ENCODE results near the gene PFN4. TPM values are rescaled to one million over a fixed set of nuclear protein-coding genes. Genes with fewer than 3 reads are reported as not detected.
"Not testable (repeated sequence)": the region's sequence is repeated elsewhere in the genome, so short reads cannot be mapped to it uniquely, and the experiment has no call there.

The PFN4 gene
- total RNA-seq, 2 donors from 2014 or later = 0.29 to 0.72 TPM

- no peak for DNase-seq
- no peaks in the 10 kb centered on the region for H3K4me1 Mint-ChIP-seq (ENCODE audit: low read depth)
Measured at GRCh38 chr2:24132543-24132942, 9.4 kb upstream of the PFN4 start.

DNA sequence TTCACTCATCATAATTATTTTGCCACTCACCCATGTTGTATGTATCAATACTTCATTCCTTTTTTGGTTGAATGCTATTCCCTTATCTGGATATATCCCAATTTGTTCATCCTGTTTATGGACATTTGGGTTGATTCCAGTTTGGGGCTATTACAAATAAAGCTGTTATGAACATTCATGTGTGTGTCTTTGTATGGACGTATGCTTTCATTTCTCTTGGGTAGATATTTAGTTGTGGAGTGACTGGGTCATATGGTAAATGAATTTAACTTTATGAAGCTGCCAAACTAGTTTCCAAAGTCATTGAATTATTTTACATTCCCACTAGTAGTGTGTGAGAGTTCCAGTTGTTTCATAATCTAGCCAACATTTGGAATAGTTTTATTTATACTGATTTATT lies 2.8 kb upstream of the PFN4 start:
- Mint-ChIP-seq H3K27ac (no peak overlapping the region), H3K4me1 (ENCODE audit: low read depth) (peaks cover 13% of the 10 kb centered on the region), H3K9me3 (no peaks in the 10 kb centered on the region), H3K27me3 (ENCODE audit: low read depth) (no peaks in the 10 kb centered on the region), H3K4me3 (peak overlapping the region in 1 of 2 donors; percentile 7), H3K36me3 (ENCODE audit: insufficient read depth in 2 of 2) (no peaks in the 10 kb centered on the region)
- ATAC-seq (replicated peaks in 1 of 2) (no peak), DNase-seq (no peak)

More at GRCh38 chr2:24132543-24132942, 9.4 kb upstream of the PFN4 start:
- ATAC-seq (replicated peaks in 1 of 2) = no peak
- H3K36me3 Mint-ChIP-seq (ENCODE audit: insufficient read depth in 2 of 2) = peaks cover 8 to 14% of the 10 kb centered on the region in 2 donors
- H3K27me3 Mint-ChIP-seq (ENCODE audit: low read depth) = no peaks in the 10 kb centered on the region
- no peak overlapping the region for H3K27ac Mint-ChIP-seq
- peaks cover 0 to 3% of the 10 kb centered on the region in 2 donors for H3K9me3 Mint-ChIP-seq
- H3K4me3 Mint-ChIP-seq = no peak overlapping the region

DNA sequence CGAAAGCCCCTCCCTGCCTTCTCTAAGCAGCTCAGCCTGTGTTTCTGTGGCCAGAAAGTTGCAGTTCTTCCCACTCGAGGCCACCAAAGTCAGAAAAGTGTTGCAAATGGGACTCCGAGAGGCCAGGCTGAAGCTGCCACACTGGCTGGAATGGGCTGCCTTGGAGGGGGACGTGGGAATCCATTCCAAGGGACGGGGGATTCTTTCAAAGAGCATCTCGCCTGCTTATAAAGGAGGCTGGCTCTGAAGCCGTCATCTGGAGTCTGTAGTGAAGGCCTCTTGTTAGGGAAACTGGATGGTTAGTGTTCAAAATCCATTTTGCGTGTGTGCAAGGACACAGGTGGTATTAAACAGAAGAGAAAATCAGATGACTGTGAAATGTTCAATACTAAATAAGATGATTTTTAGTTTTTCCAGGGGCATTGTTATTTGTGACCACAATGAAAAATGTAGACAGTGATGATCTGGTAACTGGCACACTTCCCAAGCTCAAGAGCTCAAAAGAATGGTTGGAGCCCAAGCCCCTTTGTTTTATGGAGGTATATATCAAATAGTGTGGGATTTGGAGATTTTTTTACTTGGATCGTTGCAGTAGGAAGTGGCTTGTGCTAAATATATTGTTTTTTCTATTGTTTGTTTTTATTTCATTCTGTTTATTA lies 917 bp upstream of the PFN4 start:
- Mint-ChIP-seq H3K4me1 (ENCODE audit: low read depth) (peaks cover 13% of the 10 kb centered on the region), H3K4me3 (peak overlapping the region; percentile 85 to 92), H3K27ac (peak overlapping the region; percentile 48), H3K9me3 (no peaks in the 10 kb centered on the region), H3K36me3 (ENCODE audit: insufficient read depth in 2 of 2) (no peaks in the 10 kb centered on the region), H3K27me3 (ENCODE audit: low read depth) (no peaks in the 10 kb centered on the region)
- peak in 1 of 2 donors; percentile 5 for ATAC-seq (replicated peaks in 1 of 2)
- DNase-seq = no peak

DNA sequence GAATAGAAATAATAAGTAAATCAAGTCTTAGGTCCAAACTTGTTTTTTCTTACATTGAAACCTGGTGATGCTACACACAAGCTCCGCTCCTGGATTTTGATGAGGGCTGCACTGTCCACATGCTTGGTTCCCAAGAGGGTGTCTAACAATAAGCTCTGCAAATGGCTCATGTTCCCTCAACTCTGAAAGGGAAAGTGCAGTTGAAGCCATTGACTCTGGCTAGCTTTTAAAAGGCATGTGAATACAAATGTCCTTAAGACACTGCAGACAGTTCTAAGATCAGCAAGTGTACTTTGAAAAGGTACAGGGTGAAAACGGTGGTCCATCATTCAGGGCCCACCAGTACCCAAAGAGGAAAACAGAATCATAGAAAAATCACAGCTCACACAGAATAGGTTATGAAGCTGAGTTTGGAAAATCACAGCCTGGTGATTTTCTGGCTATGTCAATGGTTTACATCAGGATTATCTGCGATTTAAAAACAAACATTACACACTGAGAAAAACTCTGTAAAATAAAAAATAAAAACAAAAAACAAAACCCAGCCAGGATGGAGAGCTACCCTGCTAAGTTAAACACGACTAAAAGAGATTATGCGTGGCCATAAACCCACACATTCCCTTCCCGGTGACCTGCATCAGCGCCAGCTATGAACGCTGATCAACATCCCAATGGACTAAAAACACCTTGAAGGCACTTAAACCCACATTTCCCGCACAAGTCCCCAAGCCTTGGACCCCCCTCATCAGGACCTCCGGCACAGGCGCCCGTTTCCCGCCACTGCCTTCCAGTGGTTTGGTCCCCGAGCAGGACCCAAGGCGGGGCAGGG lies 554 bp downstream of the PFN4 start:
- Mint-ChIP-seq H3K9me3 (no peaks in the 10 kb centered on the region), H3K27ac (peak overlapping the region; percentile 95)
- ATAC-seq (replicated peaks in 1 of 2) = no peak

DNA sequence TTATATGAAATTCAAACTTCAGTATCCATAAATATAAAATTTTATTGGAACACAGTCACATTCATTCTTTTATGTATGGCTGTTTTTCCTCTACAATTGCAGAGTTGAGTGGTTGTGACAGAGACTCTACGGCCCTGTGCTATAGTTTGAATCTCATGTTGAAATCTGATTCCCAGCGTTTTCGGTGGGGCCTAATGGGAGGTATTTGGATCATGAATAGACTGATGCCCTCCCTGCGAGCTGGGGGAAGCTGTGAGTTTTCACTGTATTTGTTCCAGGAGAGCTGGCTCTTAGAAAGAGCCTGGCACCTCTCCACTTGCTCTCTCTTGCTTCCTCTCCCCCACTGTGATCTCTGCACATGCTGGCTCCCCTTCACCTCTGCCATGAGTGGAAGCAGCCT lies 1.7 kb downstream of the PFN4 start:
- H3K4me1 Mint-ChIP-seq (ENCODE audit: low read depth) = peaks cover 13% of the 10 kb centered on the region

More for the DNA sequence above, 554 bp downstream of the PFN4 start:
- Mint-ChIP-seq H3K4me3 (peak overlapping the region; percentile 88 to 91), H3K36me3 (ENCODE audit: insufficient read depth in 2 of 2) (no peaks in the 10 kb centered on the region), H3K4me1 (ENCODE audit: low read depth) (peaks cover 13% of the 10 kb centered on the region), H3K27me3 (ENCODE audit: low read depth) (no peaks in the 10 kb centered on the region)
- no peak for DNase-seq

DNA sequence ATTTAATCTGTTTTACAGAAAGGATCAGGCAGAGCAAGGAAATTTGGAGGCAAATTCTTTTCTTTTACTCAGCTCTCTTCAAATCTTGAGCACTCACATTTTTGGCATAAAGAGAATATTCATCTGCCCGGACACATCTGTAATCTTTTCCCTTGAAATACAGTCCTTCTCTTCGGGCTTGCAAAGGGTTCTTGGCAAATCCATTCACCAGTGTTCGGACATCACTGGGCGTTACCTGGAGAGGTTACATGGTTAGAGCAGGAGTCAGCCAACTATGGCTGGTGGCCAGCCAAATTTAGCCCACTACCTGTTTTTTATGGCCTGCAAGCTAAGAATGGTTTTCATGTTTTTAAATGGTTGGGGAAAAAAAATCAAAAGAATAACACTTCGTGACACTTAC lies 2.1 kb downstream of the PFN4 start:
- H3K27ac Mint-ChIP-seq = no peak overlapping the region
- DNase-seq (no peak), ATAC-seq (replicated peaks in 1 of 2) (no peak)
- H3K27me3 Mint-ChIP-seq (ENCODE audit: low read depth) = no peaks in the 10 kb centered on the region
- H3K36me3 Mint-ChIP-seq (ENCODE audit: insufficient read depth in 2 of 2) = no peaks in the 10 kb centered on the region
- no peaks in the 10 kb centered on the region for H3K9me3 Mint-ChIP-seq
- no peak overlapping the region for H3K4me3 Mint-ChIP-seq
- H3K4me1 Mint-ChIP-seq (ENCODE audit: low read depth) = peaks cover 13% of the 10 kb centered on the region

More for the DNA sequence above, 1.7 kb downstream of the PFN4 start:
- Mint-ChIP-seq H3K9me3 (no peaks in the 10 kb centered on the region), H3K27ac (no peak overlapping the region), H3K36me3 (ENCODE audit: insufficient read depth in 2 of 2) (no peaks in the 10 kb centered on the region), H3K4me3 (no peak overlapping the region), H3K27me3 (ENCODE audit: low read depth) (no peaks in the 10 kb centered on the region)
- no peak for DNase-seq
- no peak for ATAC-seq (replicated peaks in 1 of 2)

DNA sequence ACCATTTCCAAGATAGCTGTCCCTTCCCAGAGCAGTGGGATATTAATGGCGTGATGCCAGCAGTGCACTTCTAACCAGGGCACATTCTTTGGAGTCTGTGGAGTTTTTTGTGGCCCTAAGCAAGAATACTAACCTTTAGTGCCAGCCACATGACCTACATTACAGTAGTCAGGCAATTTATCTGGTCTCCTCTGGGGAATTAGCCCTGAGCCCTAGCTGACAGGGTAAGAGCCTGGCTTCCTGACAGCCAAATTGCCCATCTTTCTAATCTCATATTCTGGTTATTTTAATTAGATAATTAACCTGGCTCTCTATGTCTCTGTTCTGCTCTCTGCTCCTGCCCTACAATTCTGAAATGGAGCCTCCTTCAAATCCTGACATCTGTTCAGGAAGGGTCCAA lies 5.2 kb downstream of the PFN4 start:
- DNase-seq (no peak), ATAC-seq (replicated peaks in 1 of 2) (no peak)
- Mint-ChIP-seq H3K36me3 (ENCODE audit: insufficient read depth in 2 of 2) (no peaks in the 10 kb centered on the region), H3K9me3 (no peaks in the 10 kb centered on the region), H3K4me1 (ENCODE audit: low read depth) (peaks cover 5% of the 10 kb centered on the region), H3K4me3 (no peak overlapping the region), H3K27me3 (ENCODE audit: low read depth) (no peaks in the 10 kb centered on the region), H3K27ac (no peak overlapping the region)

DNA sequence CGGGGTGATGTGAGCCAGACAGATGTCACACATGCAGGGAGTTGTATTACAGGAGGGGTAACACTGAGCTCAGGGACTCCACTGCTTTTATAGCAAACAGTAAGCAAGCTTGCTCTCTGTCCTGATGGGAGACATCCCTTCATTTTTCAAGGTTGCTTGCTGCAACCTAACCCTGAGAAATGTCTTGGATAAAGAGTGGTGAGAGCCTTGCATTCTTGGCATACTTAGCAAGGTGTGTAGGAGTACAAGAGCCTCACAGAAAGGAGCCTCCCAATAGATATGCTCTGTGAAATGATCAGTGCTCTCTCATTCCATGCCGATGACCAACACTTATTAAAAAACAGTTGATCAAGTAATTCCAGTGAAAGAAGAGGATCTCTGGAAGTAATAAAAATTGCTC lies 8.1 kb downstream of the PFN4 start:
- no peaks in the 10 kb centered on the region for H3K9me3 Mint-ChIP-seq
- no peaks in the 10 kb centered on the region for H3K27me3 Mint-ChIP-seq (ENCODE audit: low read depth)
- no peak for ATAC-seq (replicated peaks in 1 of 2)
- H3K4me3 Mint-ChIP-seq = no peak overlapping the region
- H3K4me1 Mint-ChIP-seq (ENCODE audit: low read depth) = no peaks in the 10 kb centered on the region
- DNase-seq = no peak
- no peaks in the 10 kb centered on the region for H3K36me3 Mint-ChIP-seq (ENCODE audit: insufficient read depth in 2 of 2)
- H3K27ac Mint-ChIP-seq = no peak overlapping the region

DNA sequence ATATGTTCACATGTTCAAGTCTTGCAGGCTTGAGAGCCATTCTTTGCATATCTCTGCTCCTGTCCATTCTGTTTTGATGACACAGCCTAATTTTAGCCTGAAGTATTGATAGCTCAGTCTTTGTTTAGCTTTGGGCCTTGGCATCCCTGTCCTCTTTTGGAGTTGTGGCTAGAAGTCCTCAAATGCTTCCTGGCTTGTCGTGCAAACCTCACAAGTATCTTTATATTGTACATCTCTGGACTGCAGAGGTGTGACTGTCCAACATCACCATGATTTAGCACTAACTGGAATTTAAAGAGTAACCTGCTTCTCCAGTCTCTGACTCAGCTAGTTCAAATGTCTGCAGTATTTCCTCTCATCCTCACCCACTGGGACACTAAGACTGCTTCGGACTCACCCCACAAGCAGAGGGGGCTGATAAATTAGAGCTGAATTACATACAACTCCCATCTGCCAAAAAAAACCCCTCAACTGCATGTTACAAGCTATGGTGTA lies 11.7 kb downstream of the PFN4 start:
- Mint-ChIP-seq H3K4me1 (ENCODE audit: low read depth) (no peaks in the 10 kb centered on the region), H3K27me3 (ENCODE audit: low read depth) (no peaks in the 10 kb centered on the region), H3K27ac (no peak overlapping the region), H3K9me3 (peaks cover 4 to 6% of the 10 kb centered on the region in 2 donors), H3K4me3 (no peak overlapping the region), H3K36me3 (ENCODE audit: insufficient read depth in 2 of 2) (peaks cover 0 to 2% of the 10 kb centered on the region in 2 donors)
- no peak for DNase-seq
- no peak for ATAC-seq (replicated peaks in 1 of 2)

GRCh38 chr2:24110660-24111303 lies 12.4 kb downstream of the PFN4 start:
- DNase-seq (no peak), ATAC-seq (replicated peaks in 1 of 2) (no peak)
- H3K27me3 Mint-ChIP-seq (ENCODE audit: low read depth) = no peaks in the 10 kb centered on the region
- H3K4me1 Mint-ChIP-seq (ENCODE audit: low read depth) = no peaks in the 10 kb centered on the region
- peaks cover 2% of the 10 kb centered on the region in 2 donors for H3K36me3 Mint-ChIP-seq (ENCODE audit: insufficient read depth in 2 of 2)
- peaks cover 4 to 8% of the 10 kb centered on the region in 2 donors for H3K9me3 Mint-ChIP-seq
- no peak overlapping the region for H3K4me3 Mint-ChIP-seq
- H3K27ac Mint-ChIP-seq = no peak overlapping the region

- not testable (repeated sequence) for H3K27me3 Mint-ChIP-seq (ENCODE audit: low read depth); DNase-seq; H3K4me3 Mint-ChIP-seq; H3K4me1 Mint-ChIP-seq (ENCODE audit: low read depth); H3K36me3 Mint-ChIP-seq (ENCODE audit: insufficient read depth in 2 of 2); H3K27ac Mint-ChIP-seq; ATAC-seq (replicated peaks in 1 of 2)
- peaks cover 8 to 13% of the 10 kb centered on the region in 2 donors for H3K9me3 Mint-ChIP-seq
Measured at GRCh38 chr2:24109431-24109830, 13.7 kb downstream of the PFN4 start.

DNA sequence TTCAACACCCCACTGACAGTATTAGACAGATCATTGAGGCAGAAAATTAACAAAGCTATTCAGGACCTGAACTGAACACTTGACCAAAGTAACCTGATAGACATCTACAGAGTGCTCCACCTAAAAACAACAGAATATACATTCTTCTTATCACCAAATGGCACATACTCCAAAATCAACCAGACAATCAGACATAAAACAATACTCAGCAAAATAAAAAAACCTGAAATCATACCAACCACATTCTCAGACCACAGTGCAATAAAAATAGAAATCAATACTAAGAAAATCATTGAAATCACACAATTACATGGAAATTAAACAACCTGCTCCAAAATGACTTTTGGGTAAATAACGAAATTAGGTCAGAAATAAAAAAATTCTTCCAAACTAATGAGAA lies 15.8 kb downstream of the PFN4 start:
- DNase-seq (no peak), ATAC-seq (replicated peaks in 1 of 2) (no peak)
- Mint-ChIP-seq H3K27ac (no peak overlapping the region), H3K36me3 (ENCODE audit: insufficient read depth in 2 of 2) (peaks cover 2% of the 10 kb centered on the region in 2 donors), H3K4me3 (no peak overlapping the region), H3K4me1 (ENCODE audit: low read depth) (no peaks in the 10 kb centered on the region), H3K9me3 (peaks cover 8 to 13% of the 10 kb centered on the region in 2 donors), H3K27me3 (ENCODE audit: low read depth) (no peaks in the 10 kb centered on the region)

DNA sequence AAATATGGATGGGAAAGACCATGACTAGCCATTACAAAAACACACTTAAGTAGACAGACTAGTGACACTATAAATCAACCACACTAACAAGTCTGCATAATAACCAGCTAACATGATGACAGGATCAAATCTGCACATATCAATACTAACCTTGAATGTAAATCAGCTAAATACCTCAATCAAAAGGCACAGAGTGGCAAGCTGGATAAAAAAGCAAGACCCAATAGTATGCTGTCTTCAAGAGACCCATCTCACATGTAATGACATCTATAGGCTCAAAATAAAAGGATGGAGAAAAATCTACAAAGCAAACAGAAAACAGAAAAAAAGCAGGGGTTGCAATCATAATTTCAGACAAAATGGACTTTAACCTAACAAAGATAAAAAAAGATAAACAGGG lies 16.3 kb downstream of the PFN4 start:
- DNase-seq (no peak), ATAC-seq (replicated peaks in 1 of 2) (no peak)
- Mint-ChIP-seq H3K27ac (no peak overlapping the region), H3K27me3 (ENCODE audit: low read depth) (no peaks in the 10 kb centered on the region), H3K9me3 (peaks cover 8 to 13% of the 10 kb centered on the region in 2 donors), H3K4me1 (ENCODE audit: low read depth) (no peaks in the 10 kb centered on the region), H3K4me3 (no peak overlapping the region), H3K36me3 (ENCODE audit: insufficient read depth in 2 of 2) (peaks cover 2 to 3% of the 10 kb centered on the region in 2 donors)

Measured in activated T-cell treated with anti-CD3 and anti-CD28 coated beads, Interleukin-2, amount 50 U/mL, for 72 hours (primary cell).